NCI-H446 treated with DMSO at 0.1 percent for 48 hours (cell line): Measurements from ENCODE around the gene CTBP1.
"Not testable (repeated sequence)": the region's sequence is repeated elsewhere in the genome, so short reads cannot be mapped to it uniquely, and the experiment has no call there.

Experiments used
- DNase-seq: peaks from one replicate; lab custom pipeline; 2025; lab: John Stamatoyannopoulos, UW

Gene CTBP1

GRCh38 chr4:1237981-1238675 is 10.8 kb downstream of the CTBP1 start:
- no peak for DNase-seq

GRCh38 chr4:1237261-1237660 is 11.7 kb downstream of the CTBP1 start:
- not testable (repeated sequence) for DNase-seq

- not testable (repeated sequence) for DNase-seq
Observed at GRCh38 chr4:1236836-1237235, 12.1 kb downstream of the CTBP1 start.

GRCh38 chr4:1236103-1236641 is 12.8 kb downstream of the CTBP1 start:
- DNase-seq, result no peak

GRCh38 chr4:1235381-1236102 is 13.4 kb downstream of the CTBP1 start:
- no peak for DNase-seq

GRCh38 chr4:1234811-1235292 is 14.1 kb downstream of the CTBP1 start:
- DNase-seq, result no peak

- DNase-seq, result no peak
Observed at GRCh38 chr4:1234309-1234695, 14.6 kb downstream of the CTBP1 start.

GRCh38 chr4:1233641-1234308 is 15.2 kb downstream of the CTBP1 start:
- DNase-seq, result no peak

- no peak for DNase-seq
Observed at GRCh38 chr4:1232661-1233621, 16.0 kb downstream of the CTBP1 start.

- no peak for DNase-seq
Observed at GRCh38 chr4:1231637-1232360, 17.1 kb downstream of the CTBP1 start.

GRCh38 chr4:1230971-1231636 is 17.8 kb downstream of the CTBP1 start:
- no peak for DNase-seq

GRCh38 chr4:1230316-1230715 is 18.6 kb downstream of the CTBP1 start:
- DNase-seq, result no peak

- no peak for DNase-seq
Observed at GRCh38 chr4:1229117-1229849, 19.6 kb downstream of the CTBP1 start.

GRCh38 chr4:1227816-1228215 is 21.1 kb downstream of the CTBP1 start:
- no peak for DNase-seq

- DNase-seq, result no peak
Observed at GRCh38 chr4:1226598-1226997, 22.3 kb downstream of the CTBP1 start.

- DNase-seq, result no peak
Observed at GRCh38 chr4:1226144-1226481, 22.8 kb downstream of the CTBP1 start.

- DNase-seq, result no peak
Observed at GRCh38 chr4:1225272-1226143, 23.4 kb downstream of the CTBP1 start.
